GM19240 (cell line): ENCODE data around the gene KLHL21.
A peak's percentile ranks its signal among the peaks of the same experiment; 100 is the strongest.

Experiments used
- DNase-seq: peaks from one replicate; pipeline ENCODE4 v3.0.0; 2011; ENCODE audit warnings: low spot score; ENCODE audit not compliant: insufficient read length

Gene KLHL21

GRCh38 chr1:6624710-6625583 is 22.3 kb upstream of the KLHL21 start, which contains the start of gene THAP3:
Gene THAP3 (plus strand): TSS chr1:6624868. CDS start chr1:6625219, 351 bp downstream.
- peak; percentile 94 for DNase-seq

GRCh38 chr1:6623269-6623965 is 20.7 kb upstream of the KLHL21 start:
- no peak for DNase-seq

- no peak for DNase-seq
Observed at GRCh38 chr1:6622396-6623152, 19.9 kb upstream of the KLHL21 start.

GRCh38 chr1:6621429-6622391 is 19.0 kb upstream of the KLHL21 start:
- no peak for DNase-seq

- DNase-seq = no peak
Observed at GRCh38 chr1:6619045-6619444, 16.4 kb upstream of the KLHL21 start.

GRCh38 chr1:6614929-6615785 is 12.5 kb upstream of the KLHL21 start:
- DNase-seq = no peak

GRCh38 chr1:6614019-6614928 is 11.6 kb upstream of the KLHL21 start:
- peak; percentile 52 for DNase-seq

- DNase-seq = peak; percentile 97
Observed at GRCh38 chr1:6613361-6614018, 10.8 kb upstream of the KLHL21 start, which contains the start of gene PHF13. Gene PHF13 (plus strand): TSS chr1:6613731. CDS start chr1:6614067, 336 bp downstream.

GRCh38 chr1:6612641-6613360 is 10.1 kb upstream of the KLHL21 start:
- no peak for DNase-seq

GRCh38 chr1:6603915-6604558 is 1.4 kb upstream of the KLHL21 start:
- no peak for DNase-seq

- no peak for DNase-seq
Observed at GRCh38 chr1:6603238-6603914, 707 bp upstream of the KLHL21 start.

- no peak for DNase-seq
Observed at GRCh38 chr1:6601923-6602668, 573 bp downstream of the KLHL21 start.

- DNase-seq = peak; percentile 55
Observed at GRCh38 chr1:6601049-6601922, 1.4 kb downstream of the KLHL21 start.

GRCh38 chr1:6600410-6601048 is 2.1 kb downstream of the KLHL21 start:
- DNase-seq = no peak
